ENCODE measurements around the gene HPCA. TPM values are rescaled to one million over a fixed set of nuclear protein-coding genes. Genes with fewer than 3 reads are reported as not detected.

Gene HPCA
- total and polyA plus RNA-seq, 2 donors (not counting 3 experiments of a cell fraction or from before 2014, with no cell fraction given) = not detected

- no peaks in the 10 kb centered on the region for H3K4me1 ChIP-seq (ENCODE audit: control insufficient read depth, extremely low read depth, insufficient read depth, low read length)
- TF ChIP-seq POLR2AphosphoS5 (IDR thresholded peaks at IDR 0.05; ENCODE audit: insufficient read depth, low read depth, low read length) (no peak), EZH2 (IDR thresholded peaks at IDR 0.05; ENCODE audit: borderline replicate concordance, low read depth, low read length, severe bottlenecking) (no peak), JUN (IDR thresholded peaks at IDR 0.05; ENCODE audit: borderline replicate concordance, insufficient read depth, insufficient read length, low read depth) (no peak), MAX (IDR thresholded peaks at IDR 0.05; ENCODE audit: insufficient read depth, insufficient read length) (no peak), FOS (IDR thresholded peaks at IDR 0.05; ENCODE audit: borderline replicate concordance, insufficient read depth, low read length) (no peak), GATA2 (IDR thresholded peaks at IDR 0.05; ENCODE audit: insufficient read depth, insufficient read length, low read depth, low read length) (no peak), MYC (IDR thresholded peaks at IDR 0.05; ENCODE audit: low read depth, low read length) (no peak)
- TF ChIP-seq, protein P1, sequence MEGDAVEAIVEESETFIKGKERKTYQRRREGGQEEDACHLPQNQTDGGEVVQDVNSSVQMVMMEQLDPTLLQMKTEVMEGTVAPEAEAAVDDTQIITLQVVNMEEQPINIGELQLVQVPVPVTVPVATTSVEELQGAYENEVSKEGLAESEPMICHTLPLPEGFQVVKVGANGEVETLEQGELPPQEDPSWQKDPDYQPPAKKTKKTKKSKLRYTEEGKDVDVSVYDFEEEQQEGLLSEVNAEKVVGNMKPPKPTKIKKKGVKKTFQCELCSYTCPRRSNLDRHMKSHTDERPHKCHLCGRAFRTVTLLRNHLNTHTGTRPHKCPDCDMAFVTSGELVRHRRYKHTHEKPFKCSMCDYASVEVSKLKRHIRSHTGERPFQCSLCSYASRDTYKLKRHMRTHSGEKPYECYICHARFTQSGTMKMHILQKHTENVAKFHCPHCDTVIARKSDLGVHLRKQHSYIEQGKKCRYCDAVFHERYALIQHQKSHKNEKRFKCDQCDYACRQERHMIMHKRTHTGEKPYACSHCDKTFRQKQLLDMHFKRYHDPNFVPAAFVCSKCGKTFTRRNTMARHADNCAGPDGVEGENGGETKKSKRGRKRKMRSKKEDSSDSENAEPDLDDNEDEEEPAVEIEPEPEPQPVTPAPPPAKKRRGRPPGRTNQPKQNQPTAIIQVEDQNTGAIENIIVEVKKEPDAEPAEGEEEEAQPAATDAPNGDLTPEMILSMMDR (IDR thresholded peaks at IDR 0.05; ENCODE audit: extremely low read depth in 1 of 2, insufficient read depth in 1 of 2, low read depth in 1 of 2, low read length in 2 of 2) = no peak
- POLR2A ChIA-PET = no interaction called here
- intact Hi-C loops (cut with micrococcal nuclease) (no loop called here), dilution Hi-C loops (cut with MboI; ENCODE audit: extremely low pct_ligation_motif_present, low sequenced_read_pairs) (no loop called here)
- BruUV-seq (replicated peaks) = no TSS peak
- no peak overlapping the region for H2AFZ ChIP-seq (ENCODE audit: low read depth, low read length)
- no peak for FAIRE-seq
- no peaks in the 10 kb centered on the region for H3K9me1 ChIP-seq (replicated peaks; ENCODE audit: control insufficient read depth, extremely low read depth, insufficient read depth, low read length)
- H3K36me3 ChIP-seq (ENCODE audit: control insufficient read depth in 2 of 2, extremely low read depth in 1 of 2, insufficient read depth in 2 of 2, low read length in 2 of 2) = peaks cover 0 to 2% of the 10 kb centered on the region in 2 experiments
- no peak overlapping the region for H3K4me2 ChIP-seq (ENCODE audit: insufficient read depth, low read length)
- H3K4me3 ChIP-seq (replicated peaks in 1 of 3; ENCODE audit: insufficient read depth in 1 of 3, low read depth in 1 of 3, low read length in 3 of 3) = no peak overlapping the region
- no peak overlapping the region for H3K9ac ChIP-seq (replicated peaks; ENCODE audit: extremely low read depth, insufficient read depth, low read length)
- no peak overlapping the region for H3K27ac ChIP-seq (ENCODE audit: insufficient read depth, low read depth, low read length)
- H3K27me3 ChIP-seq (ENCODE audit: control insufficient read depth in 2 of 2, insufficient read depth in 2 of 2, low read length in 2 of 2) = no peaks in the 10 kb centered on the region
- DNase-seq (ENCODE audit: low read depth, low spot score) = no peak
- CTCF ChIA-PET = no interaction called here
- no peaks in the 10 kb centered on the region for H3K9me3 ChIP-seq (replicated peaks; ENCODE audit: control insufficient read depth, insufficient read depth, low read length)
- H3K79me2 ChIP-seq (ENCODE audit: control insufficient read depth, insufficient read depth, low read length) = no peaks in the 10 kb centered on the region
- no peaks in the 10 kb centered on the region for H4K20me1 ChIP-seq (replicated peaks; ENCODE audit: control insufficient read depth, extremely low read depth, insufficient read depth, low read length)
Measured at GRCh38 chr1:32848354-32849063, 37.8 kb upstream of the HPCA start.

All from endothelial cell of umbilical vein (primary cell).